SHP77 treated with DMSO at 0.1 percent for 48 hours (cell line): Measurements from ENCODE around the gene IFNA16.
"Not testable (repeated sequence)": the region's sequence is repeated elsewhere in the genome, so short reads cannot be mapped to it uniquely, and the experiment has no call there.

Experiments used
- DNase-seq: peaks from one replicate; lab custom pipeline; 2025; lab: John Stamatoyannopoulos, UW

Gene IFNA16

GRCh38 chr9:21217211-21217610 lies at the start of gene IFNA16:
IFNA16 (minus strand) TSS chr9:21217311; CDS start chr9:21217305, 6 bp downstream.
- not testable (repeated sequence) for DNase-seq

GRCh38 chr9:21265421-21266189 lies 48.5 kb upstream of the IFNA16 start:
- no peak for DNase-seq

GRCh38 chr9:21255538-21256212 lies 38.6 kb upstream of the IFNA16 start:
- DNase-seq: no peak

GRCh38 chr9:21252721-21253547 lies 35.8 kb upstream of the IFNA16 start:
- DNase-seq: peak; percentile 13

GRCh38 chr9:21251638-21252037 lies 34.5 kb upstream of the IFNA16 start:
- no peak for DNase-seq

GRCh38 chr9:21251190-21251589 lies 34.1 kb upstream of the IFNA16 start:
- DNase-seq: no peak

GRCh38 chr9:21244836-21245235 lies 27.7 kb upstream of the IFNA16 start:
- no peak for DNase-seq

GRCh38 chr9:21239911-21240310 lies 22.8 kb upstream of the IFNA16 start, which contains the start of gene IFNA14:
IFNA14 (minus strand) TSS chr9:21240005; CDS start chr9:21239935, 70 bp downstream.
- DNase-seq: no peak

- not testable (repeated sequence) for DNase-seq
These were observed 19.2 kb upstream of the IFNA16 start for GRCh38 chr9:21236360-21236714.

GRCh38 chr9:21235468-21236359 lies 18.6 kb upstream of the IFNA16 start:
- DNase-seq: not testable (repeated sequence)

- DNase-seq: no peak
These were observed 17.1 kb upstream of the IFNA16 start for GRCh38 chr9:21234153-21234687.

- DNase-seq: no peak
These were observed 16.1 kb upstream of the IFNA16 start for GRCh38 chr9:21233258-21233657.

- no peak for DNase-seq
These were observed 11.0 kb upstream of the IFNA16 start, which contains the start of gene IFNA17 for GRCh38 chr9:21228122-21228521. IFNA17 (minus strand) TSS chr9:21228222; CDS start chr9:21228173, 49 bp downstream.

- DNase-seq: not testable (repeated sequence)
These were observed 3.4 kb downstream of the IFNA16 start for GRCh38 chr9:21213411-21214326.

- not testable (repeated sequence) for DNase-seq
These were observed 5.0 kb downstream of the IFNA16 start for GRCh38 chr9:21212160-21212559.

- not testable (repeated sequence) for DNase-seq
These were observed 6.3 kb downstream of the IFNA16 start for GRCh38 chr9:21210782-21211181.

GRCh38 chr9:21210311-21210710 lies 6.8 kb downstream of the IFNA16 start:
- DNase-seq: no peak

- not testable (repeated sequence) for DNase-seq
These were observed 10.1 kb downstream of the IFNA16 start, which contains the start of gene IFNA10 for GRCh38 chr9:21207043-21207442. IFNA10 (minus strand) TSS chr9:21207143; CDS start chr9:21207097, 46 bp downstream.

- DNase-seq: no peak
These were observed 11.9 kb downstream of the IFNA16 start for GRCh38 chr9:21205204-21205603.

- not testable (repeated sequence) for DNase-seq
These were observed 15.0 kb downstream of the IFNA16 start, which contains the start of gene IFNA7 for GRCh38 chr9:21202105-21202504. IFNA7 (minus strand) TSS chr9:21202205; CDS start chr9:21202165, 40 bp downstream.
